MCF 10A (cell line): Measurements from ENCODE around the gene SERPINA12. TPM values are rescaled to one million over a fixed set of nuclear protein-coding genes. Genes with fewer than 3 reads are reported as not detected.

Source experiments
- BruUV-seq: library from RNA; stranded (reverse); fragments of 400-500 nt; replicated peaks from 2 replicates; lab custom pipeline; 2021; lab: Mats Ljungman, UMichigan
- CTCF ChIA-PET: fragments of 300-600 bp; sonication (Branson Sonifier 250); formaldehyde crosslinking; extraction: SDS; loops from one replicate; lab custom pipeline; 2021; ENCODE audit warnings: antibody characterized with exemption, inconsistent platforms; lab: Yijun Ruan, JAX
- POLR2A ChIA-PET: fragments of 300-600, 350-650 bp; sonication (Branson Sonifier 250); formaldehyde crosslinking; extraction: SDS; loops from one replicate; lab custom pipeline; 2020; ENCODE audit warnings: antibody characterized with exemption, inconsistent platforms; lab: Yijun Ruan, JAX
- DNase-seq: peaks from one replicate; pipeline ENCODE4 v3.0.0-alpha.2; 2018; ENCODE audit not compliant: unreplicated experiment
- H3K27ac Mint-ChIP-seq: one replicate; pipeline ENCODE4 v1.8.0; 2022; ENCODE audit warnings: mild to moderate bottlenecking, low read depth, mixed read lengths; ENCODE audit not compliant: unreplicated experiment
- H3K27me3 Mint-ChIP-seq: one replicate; pipeline ENCODE4 v1.8.0; 2022; ENCODE audit warnings: mixed read lengths; ENCODE audit not compliant: insufficient read depth, unreplicated experiment
- H3K36me3 Mint-ChIP-seq: one replicate; pipeline ENCODE4 v1.8.0; 2022; ENCODE audit warnings: mild to moderate bottlenecking, moderate library complexity, mixed read lengths; ENCODE audit not compliant: insufficient read depth, unreplicated experiment
- H3K4me1 Mint-ChIP-seq: one replicate; pipeline ENCODE4 v1.8.0; 2022; ENCODE audit warnings: mixed read lengths; ENCODE audit not compliant: insufficient read depth, unreplicated experiment
- H3K4me3 Mint-ChIP-seq: one replicate; pipeline ENCODE4 v1.8.0; 2022; ENCODE audit warnings: mild to moderate bottlenecking, moderate library complexity, mixed read lengths; ENCODE audit not compliant: unreplicated experiment
- H3K9me3 Mint-ChIP-seq: one replicate; pipeline ENCODE4 v1.8.0; 2022; ENCODE audit warnings: mixed read lengths; ENCODE audit not compliant: unreplicated experiment
- CTCF ChIP-seq: fragments of 200-600 bp; IDR thresholded peaks from one replicate; pipeline ENCODE4 v1.8.0; 2022; ENCODE audit warnings: antibody characterized with exemption, mild to moderate bottlenecking; ENCODE audit not compliant: unreplicated experiment
- intact Hi-C: fragments of 100-400 bp; cut with micrococcal nuclease; formaldehyde crosslinking; loops from 2 replicates; pipeline ENCODE4 v1.14.1; 2022
- total RNA-seq: library from RNA; stranded (reverse); gene quantifications from 2 replicates; pipeline ENCODE4 v1.2.3, GENCODE V29; 2022

SERPINA12 gene
- total RNA-seq, 1 experiment from 2014 or later = not detected

GRCh38 chr14:94451826-94452225, 57.4 kb downstream of the SERPINA12 start:
- Mint-ChIP-seq H3K27me3 (peaks cover 68% of the 10 kb centered on the region), H3K4me1 (no peaks in the 10 kb centered on the region), H3K9me3 (no peaks in the 10 kb centered on the region), H3K36me3 (no peaks in the 10 kb centered on the region), H3K4me3 (no peak overlapping the region), H3K27ac (no peak overlapping the region)
- TF ChIP-seq CTCF = no peak
- intact Hi-C loops = no loop called here
- no TSS peak for BruUV-seq
- ChIA-PET POLR2A (no interaction called here), CTCF (interaction anchor here (1.5 kb wide), 1 partner anchor 35 kb away, joined by 4 read pairs; no protein-coding TSS in a partner anchor)
- no peak for DNase-seq

GRCh38 chr14:94451091-94451771, 58.0 kb downstream of the SERPINA12 start:
- DNase-seq = no peak
- ChIA-PET POLR2A (no interaction called here), CTCF (interaction anchor here (1.5 kb wide), 1 partner anchor 35 kb away, joined by 4 read pairs; no protein-coding TSS in a partner anchor)
- intact Hi-C loops = no loop called here
- no peaks in the 10 kb centered on the region for H3K4me1 Mint-ChIP-seq
- H3K9me3 Mint-ChIP-seq = no peaks in the 10 kb centered on the region
- no peaks in the 10 kb centered on the region for H3K36me3 Mint-ChIP-seq
- no peak overlapping the region for H3K27ac Mint-ChIP-seq
- no TSS peak for BruUV-seq
- H3K4me3 Mint-ChIP-seq = no peak overlapping the region
- TF ChIP-seq CTCF = no peak
- peaks cover 68% of the 10 kb centered on the region for H3K27me3 Mint-ChIP-seq

- Mint-ChIP-seq H3K27me3 (peaks cover 68% of the 10 kb centered on the region), H3K36me3 (no peaks in the 10 kb centered on the region), H3K4me3 (no peak overlapping the region), H3K9me3 (no peaks in the 10 kb centered on the region), H3K4me1 (no peaks in the 10 kb centered on the region), H3K27ac (no peak overlapping the region)
- no TSS peak for BruUV-seq
- POLR2A ChIA-PET = no interaction called here
- no peak for TF ChIP-seq CTCF
- intact Hi-C loops = no loop called here
- DNase-seq = no peak
- CTCF ChIA-PET = interaction anchor here (1.5 kb wide), 1 partner anchor 36 kb away, joined by 4 read pairs; no protein-coding TSS in a partner anchor
Measured at GRCh38 chr14:94450722-94451090, 58.6 kb downstream of the SERPINA12 start.

GRCh38 chr14:94449930-94450329, 59.3 kb downstream of the SERPINA12 start:
- intact Hi-C loops = no loop called here

More at GRCh38 chr14:94449930-94450329, 59.3 kb downstream of the SERPINA12 start:
- peaks cover 61% of the 10 kb centered on the region for H3K27me3 Mint-ChIP-seq
- no peak for DNase-seq
- H3K27ac Mint-ChIP-seq = no peak overlapping the region
- no peak overlapping the region for H3K4me3 Mint-ChIP-seq
- no peaks in the 10 kb centered on the region for H3K36me3 Mint-ChIP-seq
- TF ChIP-seq CTCF = no peak
- CTCF ChIA-PET = interaction anchor here (0.7 to 0.9 kb wide), 2 partner anchors 36 to 776 kb away, joined by 3 to 5 read pairs; no protein-coding TSS in a partner anchor
- no peaks in the 10 kb centered on the region for H3K9me3 Mint-ChIP-seq
- BruUV-seq = no TSS peak
- POLR2A ChIA-PET = no interaction called here
- H3K4me1 Mint-ChIP-seq = no peaks in the 10 kb centered on the region
